Gastrocnemius medialis (tissue), 4 donors: ENCODE measurements around the gene DLGAP5.
A peak's percentile ranks its signal among the peaks of the same experiment; 100 is the strongest.

ENCODE experiments used
- POLR2A ChIP-seq, 2 donors: fragments of 450-650 bp; IDR thresholded peaks; one replicate each; pipeline ENCODE4 v1.6.1; 2017; ENCODE audit warnings: antibody characterized with exemption in 2 of 2, mild to moderate bottlenecking in 2 of 2, moderate library complexity in 2 of 2
- TF ChIP-seq, protein P1 (sequence below), 5 experiments: fragments of 450-650 bp in 3 of 5; fragments of 200-600 bp in 2 of 5; sonication (generic) in 2 of 5; IDR thresholded peaks in 4 of 5; conservative IDR thresholded peaks in 1 of 5; 1 replicate in 4 of 5; 2 replicates in 1 of 5; pipeline ENCODE4 v1.5.1; 2016 to 2019; ENCODE audit warnings: antibody characterized with exemption in 5 of 5, mild to moderate bottlenecking in 3 of 5, moderate library complexity in 3 of 5

DNA sequence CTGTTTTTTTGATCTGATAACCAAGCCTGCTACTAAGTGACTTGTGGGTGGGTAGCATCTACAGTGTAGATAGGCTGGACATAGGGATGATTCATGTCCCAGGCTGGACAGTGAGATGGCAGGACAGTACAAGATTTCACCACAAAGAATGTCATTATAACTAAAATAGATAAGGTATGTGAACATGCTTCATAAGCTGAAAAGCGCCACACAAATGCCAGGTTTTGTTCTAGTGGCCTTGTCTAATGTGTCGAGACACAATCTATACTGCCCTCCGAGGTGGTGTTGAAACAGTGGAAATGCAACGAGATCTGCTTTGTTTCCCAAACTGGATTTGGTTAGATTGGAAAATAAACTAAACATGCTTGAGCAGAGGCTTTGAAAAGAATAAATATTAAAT lies 58.0 kb downstream of the DLGAP5 start:
- TF ChIP-seq, protein P1, sequence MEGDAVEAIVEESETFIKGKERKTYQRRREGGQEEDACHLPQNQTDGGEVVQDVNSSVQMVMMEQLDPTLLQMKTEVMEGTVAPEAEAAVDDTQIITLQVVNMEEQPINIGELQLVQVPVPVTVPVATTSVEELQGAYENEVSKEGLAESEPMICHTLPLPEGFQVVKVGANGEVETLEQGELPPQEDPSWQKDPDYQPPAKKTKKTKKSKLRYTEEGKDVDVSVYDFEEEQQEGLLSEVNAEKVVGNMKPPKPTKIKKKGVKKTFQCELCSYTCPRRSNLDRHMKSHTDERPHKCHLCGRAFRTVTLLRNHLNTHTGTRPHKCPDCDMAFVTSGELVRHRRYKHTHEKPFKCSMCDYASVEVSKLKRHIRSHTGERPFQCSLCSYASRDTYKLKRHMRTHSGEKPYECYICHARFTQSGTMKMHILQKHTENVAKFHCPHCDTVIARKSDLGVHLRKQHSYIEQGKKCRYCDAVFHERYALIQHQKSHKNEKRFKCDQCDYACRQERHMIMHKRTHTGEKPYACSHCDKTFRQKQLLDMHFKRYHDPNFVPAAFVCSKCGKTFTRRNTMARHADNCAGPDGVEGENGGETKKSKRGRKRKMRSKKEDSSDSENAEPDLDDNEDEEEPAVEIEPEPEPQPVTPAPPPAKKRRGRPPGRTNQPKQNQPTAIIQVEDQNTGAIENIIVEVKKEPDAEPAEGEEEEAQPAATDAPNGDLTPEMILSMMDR (IDR thresholded peaks at IDR 0.05 in 4 of 5, conservative IDR thresholded peaks at IDR 0.05 in 1 of 5): peak in 1 of 5 experiments; percentile 37
- TF ChIP-seq POLR2A (IDR thresholded peaks at IDR 0.05): no peak
